Activated CD4-positive, alpha-beta memory T cell treated with anti-CD3 and anti-CD28 coated beads for 36 hours (primary cell): ENCODE measurements around the gene DHRS7B. TPM values are rescaled to one million over a fixed set of nuclear protein-coding genes. Genes with fewer than 3 reads are reported as not detected.
"Not testable (repeated sequence)": the region's sequence is repeated elsewhere in the genome, so short reads cannot be mapped to it uniquely, and the experiment has no call there.

Experiments used
- CTCF ChIA-PET: fragments of 350-600 bp; sonication (Branson Sonifier 250); formaldehyde crosslinking; loops from one replicate; lab custom pipeline; 2021; ENCODE audit warnings: antibody characterized with exemption, inconsistent platforms; lab: Charles Lee
- POLR2A ChIA-PET: fragments of 350-600 bp; sonication (Branson Sonifier 250); formaldehyde crosslinking; loops from one replicate; lab custom pipeline; 2021; ENCODE audit warnings: antibody characterized with exemption; lab: Charles Lee
- DNase-seq: peaks from one replicate; pipeline ENCODE4 v3.0.0-alpha.2; 2020
- H3K27ac Mint-ChIP-seq: one replicate; pipeline ENCODE4 v1.8.0; 2021; ENCODE audit warnings: mixed read lengths
- H3K27me3 Mint-ChIP-seq: one replicate; pipeline ENCODE4 v1.8.0; 2021; ENCODE audit warnings: mixed read lengths
- H3K36me3 Mint-ChIP-seq: one replicate; pipeline ENCODE4 v1.8.0; 2021; ENCODE audit warnings: mixed read lengths
- H3K4me1 Mint-ChIP-seq: one replicate; pipeline ENCODE4 v1.8.0; 2021; ENCODE audit warnings: low read depth, mixed read lengths
- H3K4me3 Mint-ChIP-seq: one replicate; pipeline ENCODE4 v1.8.0; 2021; ENCODE audit warnings: mild to moderate bottlenecking, mixed read lengths
- H3K9me3 Mint-ChIP-seq: one replicate; pipeline ENCODE4 v1.8.0; 2021; ENCODE audit warnings: mixed read lengths
- intact Hi-C: fragments of 100-400 bp; cut with micrococcal nuclease; formaldehyde crosslinking; loops from one replicate; pipeline ENCODE4 v1.15.1; 2023
- total RNA-seq, 2 experiments: library from RNA; stranded (reverse); gene quantifications; one replicate each; pipeline ENCODE4 v1.2.3, GENCODE V29; 2021

The DHRS7B gene
- total RNA-seq, 2 experiments from 2014 or later = 13.5 to 15.9 TPM

- POLR2A ChIA-PET, H3K36me3 Mint-ChIP-seq, H3K9me3 Mint-ChIP-seq, CTCF ChIA-PET, intact Hi-C loops, H3K27ac Mint-ChIP-seq, DNase-seq, H3K4me1 Mint-ChIP-seq, H3K27me3 Mint-ChIP-seq, H3K4me3 Mint-ChIP-seq: not testable (repeated sequence)
These were observed 12.0 kb upstream of the DHRS7B start for GRCh38 chr17:21114791-21115190.

DNA sequence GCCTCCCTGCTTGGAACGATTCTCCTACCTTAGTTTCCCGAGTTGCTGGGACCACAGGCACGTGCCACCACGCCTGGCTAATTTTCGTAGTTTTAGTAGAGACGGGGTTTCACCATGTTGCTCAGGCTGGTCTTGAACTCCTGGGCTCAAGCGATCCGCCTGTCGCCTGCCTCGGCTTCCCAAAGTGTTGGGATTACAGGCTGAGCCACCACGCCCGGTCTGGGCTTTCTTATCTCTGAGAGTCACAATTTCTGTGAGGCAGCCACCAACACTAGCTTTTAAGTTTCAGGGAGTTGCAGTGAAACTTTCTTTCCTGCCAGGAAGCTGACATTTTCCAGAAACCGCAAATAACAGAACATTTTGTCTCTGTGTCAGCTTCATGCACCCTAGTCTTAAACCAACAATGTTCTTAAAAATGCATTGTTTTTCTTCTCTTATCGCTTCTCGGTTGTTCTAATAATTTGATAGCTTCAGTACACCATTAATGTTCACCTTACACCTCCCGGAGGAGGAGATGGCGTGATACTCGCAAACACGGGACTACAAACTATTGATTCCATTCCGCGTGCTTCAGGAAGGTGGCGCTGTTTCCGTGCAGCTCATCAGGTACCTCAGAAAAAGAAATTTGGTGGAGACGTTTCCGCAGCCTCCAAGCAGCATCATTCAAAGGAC, 7.4 kb upstream of the DHRS7B start:
- CTCF ChIA-PET = interaction anchor here (0.7 to 5.0 kb wide), 31 partner anchors 9 to 399 kb away, joined by 3 to 36 read pairs (median 4); no protein-coding TSS in a partner anchor
- peaks cover 1% of the 10 kb centered on the region for H3K27me3 Mint-ChIP-seq
- no peak overlapping the region for H3K4me3 Mint-ChIP-seq
- no peaks in the 10 kb centered on the region for H3K36me3 Mint-ChIP-seq
- peak overlapping the region; percentile 19 for H3K27ac Mint-ChIP-seq
- POLR2A ChIA-PET = interaction anchor here (0.9 to 1.5 kb wide), 2 partner anchors 11 to 94 kb away, joined by 3 to 5 read pairs; partner anchors contain the start of gene TMEM11
- peaks cover 9% of the 10 kb centered on the region for H3K4me1 Mint-ChIP-seq
- DNase-seq = peak; percentile 80
- intact Hi-C loops = loop anchor here (1.0 kb wide), 1 partner anchor 392 kb away; no protein-coding TSS in a partner anchor
- no peaks in the 10 kb centered on the region for H3K9me3 Mint-ChIP-seq

DNA sequence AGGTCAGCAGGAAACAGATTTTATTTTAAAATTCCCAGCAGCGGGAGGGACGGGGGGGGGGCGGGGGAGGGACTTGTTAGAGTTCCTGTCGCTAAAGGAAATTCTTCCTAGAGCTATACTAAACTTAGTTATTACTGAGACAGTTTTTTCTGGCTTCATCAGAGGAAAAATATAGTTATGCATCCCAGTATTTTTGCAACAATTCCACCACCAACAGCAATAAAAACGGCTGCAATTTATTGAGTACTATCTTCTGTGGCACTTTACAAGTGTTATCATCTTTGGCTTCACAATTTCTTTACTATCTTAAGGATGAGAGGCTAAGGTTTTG, 6.9 kb upstream of the DHRS7B start:
- H3K4me3 Mint-ChIP-seq = no peak overlapping the region
- H3K27me3 Mint-ChIP-seq = peaks cover 1% of the 10 kb centered on the region
- H3K9me3 Mint-ChIP-seq = no peaks in the 10 kb centered on the region
- no peaks in the 10 kb centered on the region for H3K36me3 Mint-ChIP-seq
- no peak for DNase-seq
- ChIA-PET POLR2A (interaction anchor here (0.9 to 1.5 kb wide), 2 partner anchors 11 to 93 kb away, joined by 3 to 5 read pairs; partner anchors contain the start of gene TMEM11), CTCF (interaction anchor here (0.8 to 5.0 kb wide), 27 partner anchors 9 to 399 kb away, joined by 3 to 36 read pairs (median 4); no protein-coding TSS in a partner anchor)
- H3K4me1 Mint-ChIP-seq = peaks cover 11% of the 10 kb centered on the region
- H3K27ac Mint-ChIP-seq = peak overlapping the region; percentile 24
- intact Hi-C loops = loop anchor here (1.0 kb wide), 1 partner anchor 391 kb away; no protein-coding TSS in a partner anchor

DNA sequence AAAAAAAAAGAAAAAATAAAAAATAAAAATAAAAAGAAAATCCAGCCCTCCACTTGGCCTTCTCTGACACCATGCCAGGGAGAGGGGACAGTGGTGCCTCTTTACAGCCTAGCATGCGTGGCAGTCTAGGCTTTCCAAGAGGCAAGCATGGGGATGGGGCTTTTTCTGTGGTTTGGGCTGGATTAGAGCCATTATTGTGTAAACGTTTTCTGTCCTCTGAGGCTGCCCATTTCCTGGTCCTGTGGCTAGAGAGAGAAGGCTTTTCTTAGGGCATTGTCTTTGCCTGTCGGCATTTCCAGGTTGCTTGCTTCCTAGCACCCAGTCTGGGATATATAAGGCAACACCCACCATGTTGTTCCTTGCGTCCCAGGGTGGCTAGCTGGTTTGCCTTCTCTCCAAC, 2.7 kb upstream of the DHRS7B start:
- intact Hi-C loops = no loop called here
- Mint-ChIP-seq H3K4me3 (no peak overlapping the region), H3K27ac (no peak overlapping the region), H3K4me1 (peaks cover 38% of the 10 kb centered on the region), H3K27me3 (peaks cover 2% of the 10 kb centered on the region), H3K9me3 (no peaks in the 10 kb centered on the region), H3K36me3 (peaks cover 3% of the 10 kb centered on the region)
- CTCF ChIA-PET = no interaction called here
- POLR2A ChIA-PET = no interaction called here
- no peak for DNase-seq

GRCh38 chr17:21124517-21124916, 2.2 kb upstream of the DHRS7B start:
- intact Hi-C loops, H3K36me3 Mint-ChIP-seq, CTCF ChIA-PET, H3K27ac Mint-ChIP-seq, H3K27me3 Mint-ChIP-seq, POLR2A ChIA-PET, DNase-seq, H3K4me3 Mint-ChIP-seq, H3K9me3 Mint-ChIP-seq: not testable (repeated sequence)
- H3K4me1 Mint-ChIP-seq = peaks cover 35% of the 10 kb centered on the region

DNA sequence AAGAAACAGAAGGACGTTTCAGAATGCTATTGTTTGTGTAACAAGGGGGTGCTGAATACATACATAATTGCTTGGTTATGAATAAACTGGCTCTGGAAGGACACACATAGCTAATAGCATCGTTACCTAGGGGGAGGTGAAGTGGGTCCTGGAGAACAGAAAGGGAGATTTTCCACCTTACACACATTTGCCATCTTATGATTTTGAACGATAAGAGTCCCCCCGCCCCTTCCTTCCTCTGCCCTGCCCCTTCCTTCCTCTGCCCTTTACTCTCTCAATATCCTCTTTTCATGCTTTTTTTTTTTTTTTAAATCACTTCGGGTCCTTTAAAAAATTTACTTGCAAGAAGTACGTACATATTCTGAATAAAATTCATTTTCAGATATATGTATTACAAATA, 902 bp upstream of the DHRS7B start:
- H3K27ac Mint-ChIP-seq = peak overlapping the region; percentile 88
- H3K27me3 Mint-ChIP-seq = peaks cover 1% of the 10 kb centered on the region
- H3K4me3 Mint-ChIP-seq = peak overlapping the region; percentile 90
- no peaks in the 10 kb centered on the region for H3K9me3 Mint-ChIP-seq
- DNase-seq = peak; percentile 66
- H3K4me1 Mint-ChIP-seq = peaks cover 28% of the 10 kb centered on the region
- ChIA-PET CTCF (interaction anchor here (1.3 to 1.4 kb wide), 2 partner anchors 150 to 153 kb away, joined by 3 read pairs; no protein-coding TSS in a partner anchor), POLR2A (no interaction called here)
- peaks cover 3% of the 10 kb centered on the region for H3K36me3 Mint-ChIP-seq
- intact Hi-C loops = loop anchor here (1.0 to 2.0 kb wide), 6 partner anchors 27 to 331 kb away; partner anchors contain the start of gene TMEM11

GRCh38 chr17:21127509-21128077, 829 bp downstream of the DHRS7B start:
- ChIA-PET POLR2A (interaction anchor here (1.1 kb wide), 1 partner anchor 10 kb away, joined by 3 read pairs; no protein-coding TSS in a partner anchor), CTCF (interaction anchor here (0.8 to 3.1 kb wide), 6 partner anchors 9 to 386 kb away, joined by 3 to 21 read pairs (median 3); partner anchors contain the start of gene USP22)
- Mint-ChIP-seq H3K9me3 (no peaks in the 10 kb centered on the region), H3K4me1 (peaks cover 31% of the 10 kb centered on the region), H3K36me3 (peaks cover 3% of the 10 kb centered on the region), H3K27ac (peak overlapping the region; percentile 88), H3K27me3 (peaks cover 1% of the 10 kb centered on the region), H3K4me3 (peak overlapping the region; percentile 90)
- no peak for DNase-seq
- intact Hi-C loops = loop anchor here (1.0 to 2.0 kb wide), 3 partner anchors 31 to 329 kb away; partner anchors contain the start of gene USP22

DNA sequence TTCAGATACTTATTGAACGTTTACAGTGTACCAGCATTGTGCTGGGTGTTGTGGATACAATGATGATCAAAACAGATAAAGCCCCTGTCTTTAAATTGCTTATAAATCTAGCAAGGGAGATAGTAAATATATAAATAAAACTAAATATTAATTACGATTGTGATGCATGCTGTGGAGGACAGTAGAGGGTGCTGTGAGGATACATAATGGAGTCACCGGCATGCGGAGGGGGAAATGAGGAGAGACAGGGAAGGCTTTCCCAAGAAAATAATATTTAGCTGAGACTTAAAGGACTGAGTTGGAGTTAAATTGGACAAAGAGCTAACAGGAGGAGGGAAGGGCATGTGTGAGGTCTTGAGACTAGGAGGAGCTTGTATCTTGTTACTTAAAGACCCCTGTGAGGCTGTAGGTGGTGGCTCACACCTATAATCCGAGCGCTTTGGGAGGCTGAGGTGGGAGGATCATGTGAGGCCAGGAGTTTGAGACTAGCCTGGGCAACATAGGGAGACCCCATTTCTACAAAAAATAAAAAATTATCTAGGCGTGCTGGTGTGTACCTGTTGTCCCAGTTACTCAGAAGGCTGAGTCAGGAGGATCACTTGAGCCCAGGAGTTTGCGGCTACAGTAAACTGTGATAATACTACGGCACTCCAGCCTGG, 2.4 kb downstream of the DHRS7B start:
- POLR2A ChIA-PET = interaction anchor here (0.6 kb wide), 1 partner anchor 61 kb away, joined by 3 read pairs; no protein-coding TSS in a partner anchor
- no peak overlapping the region for H3K27ac Mint-ChIP-seq
- H3K9me3 Mint-ChIP-seq = peaks cover 11% of the 10 kb centered on the region
- CTCF ChIA-PET = interaction anchor here (1.4 to 3.1 kb wide), 3 partner anchors 10 to 384 kb away, joined by 3 to 21 read pairs (median 7); no protein-coding TSS in a partner anchor
- peaks cover 31% of the 10 kb centered on the region for H3K4me1 Mint-ChIP-seq
- intact Hi-C loops = no loop called here
- peaks cover 1% of the 10 kb centered on the region for H3K27me3 Mint-ChIP-seq
- peaks cover 10% of the 10 kb centered on the region for H3K36me3 Mint-ChIP-seq
- no peak for DNase-seq
- no peak overlapping the region for H3K4me3 Mint-ChIP-seq

DNA sequence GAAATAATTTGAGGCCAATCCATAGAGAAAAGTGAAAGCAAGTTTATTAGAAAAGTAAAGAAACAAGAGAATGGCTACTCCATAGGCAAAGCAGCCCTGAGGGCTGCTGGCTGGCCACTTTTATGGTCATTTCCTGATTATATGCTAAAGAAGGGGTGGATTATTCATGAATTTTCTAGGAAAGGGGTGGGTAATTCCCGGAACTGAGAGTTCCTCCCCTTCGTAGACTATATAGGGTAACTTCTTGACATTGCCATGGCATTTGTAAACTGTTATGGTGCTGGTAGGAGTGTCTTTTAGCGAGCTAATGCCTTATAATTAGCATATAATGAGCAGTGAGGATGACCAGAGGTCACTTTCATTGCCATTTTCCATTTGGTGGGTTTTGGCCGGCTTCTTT, 4.4 kb downstream of the DHRS7B start:
- ChIA-PET CTCF (interaction anchor here (0.9 to 1.5 kb wide), 2 partner anchors 10 to 11 kb away, joined by 3 read pairs; no protein-coding TSS in a partner anchor), POLR2A (no interaction called here)
- H3K9me3 Mint-ChIP-seq = peaks cover 24% of the 10 kb centered on the region
- H3K36me3 Mint-ChIP-seq = peaks cover 16% of the 10 kb centered on the region
- peaks cover 1% of the 10 kb centered on the region for H3K27me3 Mint-ChIP-seq
- H3K4me1 Mint-ChIP-seq = peaks cover 18% of the 10 kb centered on the region
- no peak overlapping the region for H3K27ac Mint-ChIP-seq
- no peak for DNase-seq
- H3K4me3 Mint-ChIP-seq = no peak overlapping the region
- intact Hi-C loops = no loop called here

DNA sequence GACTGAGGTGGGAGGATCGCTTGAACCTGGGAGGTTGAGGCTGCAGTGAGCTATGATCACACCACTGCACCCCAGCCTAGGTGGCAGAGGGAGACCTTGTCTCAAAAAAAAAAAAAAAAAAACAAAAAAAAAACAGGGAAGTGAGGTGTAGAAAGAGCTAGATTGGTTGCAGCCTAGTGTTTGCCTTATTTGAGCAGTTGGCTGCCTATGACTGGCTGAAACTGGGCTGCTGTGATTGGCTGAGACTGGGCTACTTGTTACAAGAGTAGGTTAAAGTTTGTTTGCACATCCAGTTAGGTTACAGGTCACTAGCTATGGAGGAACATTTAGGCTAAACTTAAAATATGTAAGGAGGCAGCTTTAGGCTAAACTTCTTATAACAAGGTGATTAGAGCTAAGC, 5.7 kb downstream of the DHRS7B start:
- CTCF ChIA-PET = interaction anchor here (2.3 kb wide), 1 partner anchor 13 kb away, joined by 12 read pairs; no protein-coding TSS in a partner anchor
- POLR2A ChIA-PET = no interaction called here

GRCh38 chr17:21134559-21134958, 7.8 kb downstream of the DHRS7B start:
- peaks cover 3% of the 10 kb centered on the region for H3K4me1 Mint-ChIP-seq
- H3K27ac Mint-ChIP-seq = no peak overlapping the region
- no peak overlapping the region for H3K4me3 Mint-ChIP-seq
- H3K27me3 Mint-ChIP-seq = no peaks in the 10 kb centered on the region
- CTCF ChIA-PET = interaction anchor here (0.6 kb wide), 1 partner anchor 16 kb away, joined by 3 read pairs; no protein-coding TSS in a partner anchor
- peaks cover 35% of the 10 kb centered on the region for H3K9me3 Mint-ChIP-seq
- intact Hi-C loops = no loop called here
- POLR2A ChIA-PET = no interaction called here
- H3K36me3 Mint-ChIP-seq = peaks cover 19% of the 10 kb centered on the region
- no peak for DNase-seq

More for the DNA sequence above, 5.7 kb downstream of the DHRS7B start:
- no peak for DNase-seq
- H3K4me3 Mint-ChIP-seq = no peak overlapping the region
- intact Hi-C loops = no loop called here
- peaks cover 12% of the 10 kb centered on the region for H3K4me1 Mint-ChIP-seq
- H3K27me3 Mint-ChIP-seq = no peaks in the 10 kb centered on the region
- no peak overlapping the region for H3K27ac Mint-ChIP-seq
- peaks cover 14% of the 10 kb centered on the region for H3K36me3 Mint-ChIP-seq
- H3K9me3 Mint-ChIP-seq = peaks cover 24% of the 10 kb centered on the region
